WTC11 (cell line): Measurements from ENCODE around the gene KLHL41.

Experiments
- USF1 ChIP-seq: sonication (generic); formaldehyde crosslinking; IDR thresholded peaks from 2 replicates; pipeline ENCODE4 v1.8.0; 2022; ENCODE audit warnings: mild to moderate bottlenecking, missing genetic modification reagents
- ZNF512 ChIP-seq: sonication (generic); formaldehyde crosslinking; IDR thresholded peaks from 2 replicates; pipeline ENCODE4 v1.8.1; 2022; ENCODE audit warnings: missing genetic modification reagents, borderline replicate concordance

- TF ChIP-seq ZNF512, result no peak
- no peak for TF ChIP-seq USF1 (CRISPR knock-in tag)
Measured at GRCh38 chr2:169520896-169521295, 11.4 kb downstream of the KLHL41 start.
